Trophoblast cell (in vitro differentiated cells and primary cell): ENCODE data around the gene LTA.
"Not testable (repeated sequence)": the region's sequence is repeated elsewhere in the genome, so short reads cannot be mapped to it uniquely, and the experiment has no call there.

Source experiments
- DNase-seq, 2 donors: peaks; one replicate each; pipeline ENCODE4 v3.0.0-alpha.2; 2016
- H2AFZ ChIP-seq: 2 replicates; pipeline ENCODE4 v1.6.1; 2013; ENCODE audit warnings: low read length, moderate library complexity, mild to moderate bottlenecking; ENCODE audit not compliant: insufficient read depth, poor library complexity
- H2AK5ac ChIP-seq: 2 replicates; pipeline ENCODE4 v1.6.1; 2013; ENCODE audit warnings: mild to moderate bottlenecking, low read length
- H2BK120ac ChIP-seq: 2 replicates; pipeline ENCODE4 v1.6.1; 2013; ENCODE audit warnings: low read length, mild to moderate bottlenecking, moderate library complexity; ENCODE audit not compliant: insufficient read depth, poor library complexity
- H2BK12ac ChIP-seq: 2 replicates; pipeline ENCODE4 v1.6.1; 2013; ENCODE audit warnings: mild to moderate bottlenecking, low read length, moderate library complexity
- H2BK5ac ChIP-seq: 2 replicates; pipeline ENCODE4 v1.6.1; 2013; ENCODE audit warnings: low read length, low read depth, moderate library complexity, mild to moderate bottlenecking; ENCODE audit not compliant: poor library complexity
- H3K14ac ChIP-seq: 2 replicates; pipeline ENCODE4 v1.6.1; 2013; ENCODE audit warnings: mild to moderate bottlenecking, low read length
- H3K18ac ChIP-seq: 2 replicates; pipeline ENCODE4 v1.6.1; 2013; ENCODE audit warnings: mild to moderate bottlenecking, low read length
- H3K23ac ChIP-seq: 2 replicates; pipeline ENCODE4 v1.6.1; 2013; ENCODE audit warnings: low read length
- H3K27ac ChIP-seq: 2 replicates; pipeline ENCODE4 v1.5.1; 2013; ENCODE audit warnings: low read depth, mild to moderate bottlenecking, inconsistent platforms, low read length, moderate library complexity
- H3K27me3 ChIP-seq: 2 replicates; pipeline ENCODE4 v1.6.1; 2013; ENCODE audit warnings: inconsistent platforms, mild to moderate bottlenecking, low read length, moderate library complexity; ENCODE audit not compliant: insufficient read depth
- H3K36me3 ChIP-seq, 2 experiments: 1 replicate in 1 of 2; 2 replicates in 1 of 2; pipeline ENCODE4 v1.6.1; 2013; ENCODE audit warnings: low read length in 2 of 2, mild to moderate bottlenecking in 2 of 2, moderate library complexity in 1 of 2; ENCODE audit not compliant: insufficient read depth in 2 of 2, control insufficient read depth in 1 of 2
- H3K4ac ChIP-seq: 2 replicates; pipeline ENCODE4 v1.6.1; 2013; ENCODE audit warnings: low read depth, mild to moderate bottlenecking, low read length, moderate library complexity
- H3K4me1 ChIP-seq, 2 experiments: 1 replicate in 1 of 2; 2 replicates in 1 of 2; pipeline ENCODE4 v1.6.1; 2013; ENCODE audit warnings: low read length in 2 of 2, mild to moderate bottlenecking in 2 of 2, moderate library complexity in 1 of 2; ENCODE audit not compliant: insufficient read depth in 2 of 2, control insufficient read depth in 1 of 2
- H3K4me2 ChIP-seq: 2 replicates; pipeline ENCODE4 v1.6.1; 2013; ENCODE audit warnings: inconsistent platforms, mild to moderate bottlenecking, low read length, moderate library complexity
- H3K4me3 ChIP-seq: 2 replicates; pipeline ENCODE4 v1.5.1; 2013; ENCODE audit warnings: mild to moderate bottlenecking, low read depth, low read length, inconsistent platforms
- H3K79me1 ChIP-seq: one replicate; pipeline ENCODE4 v1.6.1; 2013; ENCODE audit warnings: low read length
- H3K79me2 ChIP-seq: 2 replicates; pipeline ENCODE4 v1.6.1; 2013; ENCODE audit warnings: low read length, mild to moderate bottlenecking; ENCODE audit not compliant: control insufficient read depth, insufficient read depth, poor library complexity
- H3K9ac ChIP-seq: 2 replicates; pipeline ENCODE4 v1.6.1; 2013; ENCODE audit warnings: mild to moderate bottlenecking, low read length
- H3K9me3 ChIP-seq: 2 replicates; pipeline ENCODE4 v1.6.1; 2013; ENCODE audit warnings: low read depth, mild to moderate bottlenecking, control low read depth, inconsistent platforms, low read length; ENCODE audit not compliant: insufficient read depth
- H4K12ac ChIP-seq: 2 replicates; pipeline ENCODE4 v1.6.1; 2013; ENCODE audit warnings: low read depth, mild to moderate bottlenecking, low read length, moderate library complexity
- H4K8ac ChIP-seq: 2 replicates; pipeline ENCODE4 v1.6.1; 2013; ENCODE audit warnings: low read depth, mild to moderate bottlenecking, low read length, moderate library complexity
- H4K91ac ChIP-seq: one replicate; pipeline ENCODE4 v1.6.1; 2013; ENCODE audit warnings: low read depth, mild to moderate bottlenecking, low read length, moderate library complexity
- WGBS: extraction: QIAGEN DNeasy Blood & Tissue Kit; methylation state at CpG from one replicate; pipeline ENCODE4 v1.1.7; 2013; ENCODE audit warnings: missing lambda C conversion rate; ENCODE audit not compliant: insufficient read length, insufficient coverage; ENCODE audit errors: extremely low coverage; 5-methylcytosine and 5-hydroxymethylcytosine counted together

The LTA gene

GRCh38 chr6:31586599-31587281 lies 14.7 kb downstream of the LTA start:
- no peak overlapping the region for H4K12ac ChIP-seq
- no peak overlapping the region for H3K4me2 ChIP-seq
- H2AK5ac ChIP-seq = no peak overlapping the region
- no peaks in the 10 kb centered on the region for H3K27me3 ChIP-seq
- no peaks in the 10 kb centered on the region for H3K79me2 ChIP-seq
- no peak overlapping the region for H2AFZ ChIP-seq
- no peak for DNase-seq
- H3K4ac ChIP-seq = no peak overlapping the region
- no peaks in the 10 kb centered on the region for H3K79me1 ChIP-seq
- no peak overlapping the region for H3K27ac ChIP-seq
- H3K4me3 ChIP-seq = no peak overlapping the region
- H4K91ac ChIP-seq = no peak overlapping the region
- H3K9me3 ChIP-seq = no peaks in the 10 kb centered on the region
- no peak overlapping the region for H2BK5ac ChIP-seq
- no peak overlapping the region for H2BK120ac ChIP-seq
- peaks cover 4% of the 10 kb centered on the region in 2 experiments for H3K4me1 ChIP-seq
- H3K9ac ChIP-seq = no peak overlapping the region
- no peaks in the 10 kb centered on the region for H3K36me3 ChIP-seq
- no peak overlapping the region for H3K23ac ChIP-seq
- no peak overlapping the region for H2BK12ac ChIP-seq
- no peak overlapping the region for H3K18ac ChIP-seq
- no CpG with 5 or more reads among the region's 9 CpGs for WGBS
- H3K14ac ChIP-seq = no peak overlapping the region
- no peak overlapping the region for H4K8ac ChIP-seq

GRCh38 chr6:31587791-31588777 lies 16.0 kb downstream of the LTA start:
- no peak overlapping the region for H3K18ac ChIP-seq

GRCh38 chr6:31588871-31589650 lies 17.0 kb downstream of the LTA start:
- H3K9ac ChIP-seq = no peak overlapping the region
- H3K23ac ChIP-seq = no peak overlapping the region
- H3K27me3 ChIP-seq = no peaks in the 10 kb centered on the region
- no peak overlapping the region for H3K4me3 ChIP-seq
- H2AK5ac ChIP-seq = no peak overlapping the region
- no peaks in the 10 kb centered on the region for H3K79me1 ChIP-seq
- no peaks in the 10 kb centered on the region for H3K4me1 ChIP-seq
- H2BK120ac ChIP-seq = no peak overlapping the region
- peak overlapping the region; percentile 37 for H2AFZ ChIP-seq
- H4K8ac ChIP-seq = no peak overlapping the region
- no peaks in the 10 kb centered on the region for H3K9me3 ChIP-seq
- H3K18ac ChIP-seq = no peak overlapping the region
- no peaks in the 10 kb centered on the region for H3K36me3 ChIP-seq
- peak overlapping the region; percentile 22 for H4K91ac ChIP-seq
- DNase-seq = no peak
- H2BK5ac ChIP-seq = no peak overlapping the region
- H3K27ac ChIP-seq = no peak overlapping the region
- H4K12ac ChIP-seq = peak overlapping the region; percentile 21
- no CpG with 5 or more reads among the region's 9 CpGs for WGBS
- H2BK12ac ChIP-seq = no peak overlapping the region
- no peak overlapping the region for H3K4me2 ChIP-seq
- H3K4ac ChIP-seq = no peak overlapping the region
- H3K14ac ChIP-seq = no peak overlapping the region
- no peaks in the 10 kb centered on the region for H3K79me2 ChIP-seq

More at GRCh38 chr6:31587791-31588777, 16.0 kb downstream of the LTA start:
- Histone ChIP-seq H2BK5ac (no peak overlapping the region), H4K91ac (no peak overlapping the region), H3K27me3 (no peaks in the 10 kb centered on the region), H2BK12ac (no peak overlapping the region), H3K27ac (no peak overlapping the region), H3K9me3 (no peaks in the 10 kb centered on the region), H3K23ac (no peak overlapping the region), H3K36me3 (no peaks in the 10 kb centered on the region), H3K79me2 (no peaks in the 10 kb centered on the region), H2AK5ac (no peak overlapping the region), H3K4me2 (no peak overlapping the region), H4K12ac (no peak overlapping the region), H3K9ac (no peak overlapping the region), H2AFZ (no peak overlapping the region), H3K4ac (no peak overlapping the region), H3K14ac (no peak overlapping the region), H3K4me1 (no peaks in the 10 kb centered on the region), H3K4me3 (no peak overlapping the region), H2BK120ac (no peak overlapping the region), H4K8ac (no peak overlapping the region), H3K79me1 (no peaks in the 10 kb centered on the region)
- no peak for DNase-seq
- WGBS = no CpG with 5 or more reads among the region's 12 CpGs

- WGBS = no CpG with 5 or more reads among the region's 5 CpGs
- not testable (repeated sequence) for H3K79me1 ChIP-seq
Measured at GRCh38 chr6:31590691-31591090, 18.6 kb downstream of the LTA start.

More at GRCh38 chr6:31590691-31591090, 18.6 kb downstream of the LTA start:
- H3K9ac ChIP-seq, H2BK5ac ChIP-seq, DNase-seq, H2BK12ac ChIP-seq, H4K8ac ChIP-seq, H3K4me1 ChIP-seq, H3K4ac ChIP-seq, H3K23ac ChIP-seq, H4K12ac ChIP-seq, H3K27ac ChIP-seq, H3K9me3 ChIP-seq, H3K18ac ChIP-seq, H3K14ac ChIP-seq, H3K4me2 ChIP-seq, H2BK120ac ChIP-seq, H3K36me3 ChIP-seq, H3K79me2 ChIP-seq, H2AFZ ChIP-seq, H4K91ac ChIP-seq, H2AK5ac ChIP-seq, H3K4me3 ChIP-seq, H3K27me3 ChIP-seq: not testable (repeated sequence)
